ENCODE results near the gene DNAH14.

- TF ChIP-seq, protein P1, sequence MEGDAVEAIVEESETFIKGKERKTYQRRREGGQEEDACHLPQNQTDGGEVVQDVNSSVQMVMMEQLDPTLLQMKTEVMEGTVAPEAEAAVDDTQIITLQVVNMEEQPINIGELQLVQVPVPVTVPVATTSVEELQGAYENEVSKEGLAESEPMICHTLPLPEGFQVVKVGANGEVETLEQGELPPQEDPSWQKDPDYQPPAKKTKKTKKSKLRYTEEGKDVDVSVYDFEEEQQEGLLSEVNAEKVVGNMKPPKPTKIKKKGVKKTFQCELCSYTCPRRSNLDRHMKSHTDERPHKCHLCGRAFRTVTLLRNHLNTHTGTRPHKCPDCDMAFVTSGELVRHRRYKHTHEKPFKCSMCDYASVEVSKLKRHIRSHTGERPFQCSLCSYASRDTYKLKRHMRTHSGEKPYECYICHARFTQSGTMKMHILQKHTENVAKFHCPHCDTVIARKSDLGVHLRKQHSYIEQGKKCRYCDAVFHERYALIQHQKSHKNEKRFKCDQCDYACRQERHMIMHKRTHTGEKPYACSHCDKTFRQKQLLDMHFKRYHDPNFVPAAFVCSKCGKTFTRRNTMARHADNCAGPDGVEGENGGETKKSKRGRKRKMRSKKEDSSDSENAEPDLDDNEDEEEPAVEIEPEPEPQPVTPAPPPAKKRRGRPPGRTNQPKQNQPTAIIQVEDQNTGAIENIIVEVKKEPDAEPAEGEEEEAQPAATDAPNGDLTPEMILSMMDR (IDR thresholded peaks at IDR 0.05) = no peak
- TF ChIP-seq REST (IDR thresholded peaks at IDR 0.05; ENCODE audit: insufficient read depth in 1 of 2, low read depth in 2 of 2, low read length in 1 of 2) (no peak), POLR2AphosphoS5 (IDR thresholded peaks at IDR 0.05; ENCODE audit: low read depth, low read length) (no peak), TCF7L2 (IDR thresholded peaks at IDR 0.05; ENCODE audit: low read depth, low read length) (no peak)
These were observed 360.8 kb downstream of the DNAH14 start for GRCh38 chr1:225290244-225290643.

Data from Panc1 (cell line).